Lower lobe of right lung (tissue), 2 donors: ENCODE measurements around the gene AASDH. TPM values are rescaled to one million over a fixed set of nuclear protein-coding genes. Genes with fewer than 3 reads are reported as not detected.

Source experiments
- ATAC-seq, 2 donors: fragments of 200-7000 bp; cut with Tn5 transposase; one replicate each; pipeline ENCODE4 v1.9.1; 2020 to 2022; ENCODE audit warnings: mild to moderate bottlenecking in 2 of 2, moderate library complexity in 2 of 2
- DNase-seq: peaks from one replicate; pipeline ENCODE4 v3.0.0-alpha.2; 2020
- H3K27ac ChIP-seq: fragments of 200-600 bp; one replicate; pipeline ENCODE4 v1.8.0; 2022
- H3K27me3 ChIP-seq: fragments of 200-600 bp; one replicate; pipeline ENCODE4 v1.8.0; 2022; ENCODE audit warnings: low read depth
- H3K36me3 ChIP-seq: fragments of 200-600 bp; one replicate; pipeline ENCODE4 v1.8.0; 2022; ENCODE audit warnings: mild to moderate bottlenecking
- H3K4me1 ChIP-seq: fragments of 200-600 bp; one replicate; pipeline ENCODE4 v1.8.0; 2022
- H3K4me3 ChIP-seq: fragments of 200-600 bp; one replicate; pipeline ENCODE4 v1.8.0; 2022; ENCODE audit warnings: mild to moderate bottlenecking
- H3K9me3 ChIP-seq: fragments of 200-600 bp; one replicate; pipeline ENCODE4 v1.8.0; 2022
- CTCF ChIP-seq: fragments of 200-600 bp; IDR thresholded peaks from one replicate; pipeline ENCODE4 v1.8.0; 2022; ENCODE audit warnings: antibody characterized with exemption, mild to moderate bottlenecking
- intact Hi-C: fragments of 100-400 bp; cut with DNase I; formaldehyde crosslinking; loops from one replicate; pipeline ENCODE4 v1.11.0; 2022
- total RNA-seq: library from RNA; stranded (reverse); fragmentation: NEBNext Ultra II Directional; extraction: Animal tissue kit (Norgen Biotek cat#: 25700); gene quantifications from one replicate; pipeline ENCODE4 v1.2.1, GENCODE V29; 2021
- donor health status: DM: no; HTN: yes; CAD: no; lungs with severe emphysema.

The AASDH gene
- total RNA-seq, 1 donor from 2014 or later: 10.8 TPM

GRCh38 chr4:56297776-56298175 lies 89.5 kb downstream of the AASDH start:
- Histone ChIP-seq H3K4me3 (no peak overlapping the region), H3K36me3 (no peaks in the 10 kb centered on the region), H3K27me3 (peaks cover 6% of the 10 kb centered on the region), H3K27ac (no peak overlapping the region), H3K4me1 (peaks cover 8% of the 10 kb centered on the region), H3K9me3 (no peaks in the 10 kb centered on the region)
- ATAC-seq (no peak), DNase-seq (no peak)
- intact Hi-C loops: no loop called here
- no peak for TF ChIP-seq CTCF

DNA sequence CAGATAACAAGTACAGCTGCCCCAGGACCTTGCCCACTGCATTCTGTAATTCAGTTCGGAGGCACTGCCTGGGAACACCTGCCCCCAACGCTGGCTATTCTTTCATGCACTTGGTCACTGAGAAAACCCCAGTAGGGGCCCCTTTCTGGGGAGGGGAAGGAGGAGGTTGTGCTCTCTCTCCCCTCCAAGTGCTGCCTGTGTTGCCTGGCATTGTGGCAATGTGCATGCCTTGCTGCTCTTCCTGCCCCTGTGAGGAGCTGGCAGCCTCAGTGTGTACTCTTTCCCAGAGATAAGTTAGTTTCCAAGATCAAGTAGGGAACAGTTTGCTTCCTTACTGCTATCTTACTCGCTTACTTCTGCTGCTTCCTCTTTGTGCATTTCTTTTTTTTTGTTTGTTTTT lies 90.8 kb downstream of the AASDH start:
- no peak for DNase-seq
- Histone ChIP-seq H3K4me1 (peaks cover 6% of the 10 kb centered on the region), H3K27ac (no peak overlapping the region), H3K9me3 (no peaks in the 10 kb centered on the region), H3K4me3 (no peak overlapping the region), H3K27me3 (peaks cover 6% of the 10 kb centered on the region), H3K36me3 (no peaks in the 10 kb centered on the region)
- intact Hi-C loops: no loop called here
- ATAC-seq: no peak
- TF ChIP-seq CTCF: no peak

- H3K4me1 ChIP-seq: no peaks in the 10 kb centered on the region
- DNase-seq (no peak), ATAC-seq (no peak)
- no peak overlapping the region for H3K27ac ChIP-seq
- no peak for TF ChIP-seq CTCF
- H3K36me3 ChIP-seq: no peaks in the 10 kb centered on the region
- no peak overlapping the region for H3K4me3 ChIP-seq
- H3K27me3 ChIP-seq: peaks cover 6% of the 10 kb centered on the region
- no peaks in the 10 kb centered on the region for H3K9me3 ChIP-seq
- intact Hi-C loops: no loop called here
Measured at GRCh38 chr4:56293121-56293520, 94.2 kb downstream of the AASDH start.

GRCh38 chr4:56289934-56290333 lies 97.4 kb downstream of the AASDH start:
- no peak overlapping the region for H3K4me3 ChIP-seq
- no peak for TF ChIP-seq CTCF
- no peak for ATAC-seq

GRCh38 chr4:56288663-56289062 lies 98.6 kb downstream of the AASDH start:
- no peak overlapping the region for H3K27ac ChIP-seq
- intact Hi-C loops: no loop called here
- H3K27me3 ChIP-seq: peaks cover 4% of the 10 kb centered on the region
- no peak for TF ChIP-seq CTCF
- no peaks in the 10 kb centered on the region for H3K36me3 ChIP-seq
- H3K4me1 ChIP-seq: no peaks in the 10 kb centered on the region
- no peak overlapping the region for H3K4me3 ChIP-seq
- no peak for ATAC-seq
- no peaks in the 10 kb centered on the region for H3K9me3 ChIP-seq
- DNase-seq: no peak

More at GRCh38 chr4:56289934-56290333, 97.4 kb downstream of the AASDH start:
- intact Hi-C loops: no loop called here
- Histone ChIP-seq H3K36me3 (no peaks in the 10 kb centered on the region), H3K9me3 (no peaks in the 10 kb centered on the region), H3K27me3 (peaks cover 6% of the 10 kb centered on the region), H3K4me1 (no peaks in the 10 kb centered on the region), H3K27ac (no peak overlapping the region)
- DNase-seq: no peak

Other genes starting within 250 kb of the AASDH start
- gene PPAT, start 48.1 kb upstream of the AASDH start, total RNA-seq: 4.7 TPM
- 21.0 TPM for gene PAICS, start 48.8 kb upstream of the AASDH start, total RNA-seq
- 77.7 TPM for gene SRP72, start 80.1 kb upstream of the AASDH start, total RNA-seq
- not detected for gene ARL9, start 118.3 kb upstream of the AASDH start, total RNA-seq